Right lobe of liver (tissue), 4 donors: ENCODE measurements around the gene GYG2.

Source experiments
- CTCF ChIP-seq, 4 donors: fragments of 200-600 bp in 3 of 4; fragments of 450-650 bp in 1 of 4; IDR thresholded peaks; one replicate each; pipeline versions ENCODE4 v1.5.1 to v1.8.0; 2016 to 2022; ENCODE audit warnings: antibody characterized with exemption in 4 of 4, mild to moderate bottlenecking in 2 of 4
- POLR2A ChIP-seq: fragments of 450-650 bp; IDR thresholded peaks from one replicate; pipeline ENCODE4 v1.6.1; 2017; ENCODE audit warnings: antibody characterized with exemption, mild to moderate bottlenecking
- donor health status: DM: no; HTN: no; CAD: no.
- donor health status: DM: no; HTN: no; CAD: no.
- donor health status: DM: no; HTN: yes; CAD: no.

- TF ChIP-seq POLR2A, result no peak
- TF ChIP-seq CTCF (IDR thresholded peaks at IDR 0.05), result no peak
Measured at GRCh38 chrX:2879670-2880069, 50.9 kb downstream of the GYG2 start.
